ENCODE results near the gene MKRN2. TPM values are rescaled to one million over a fixed set of nuclear protein-coding genes. Genes with fewer than 3 reads are reported as not detected.

MKRN2 gene
- total RNA-seq, 4 donors from 2014 or later: 14.8 to 29.9 (median 25.1) TPM

DNA sequence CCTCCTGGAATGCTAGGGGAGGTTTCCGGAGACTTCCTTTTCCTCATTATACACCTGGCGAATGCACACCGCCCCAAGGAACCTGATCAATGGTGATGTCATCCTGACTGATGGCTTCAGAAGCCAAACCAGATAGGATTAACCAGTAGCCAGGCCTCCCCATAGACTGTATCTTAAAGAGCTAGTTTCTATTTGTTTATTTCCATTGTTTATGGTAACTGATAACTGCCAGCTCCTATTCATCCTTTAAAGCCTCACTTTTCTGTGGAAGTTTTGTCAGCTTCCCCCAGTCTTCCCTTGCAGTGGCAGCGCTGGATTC is 11.5 kb upstream of the MKRN2 start, which contains the start of gene MKRN2OS:
TSS of gene MKRN2OS (minus strand) at position 27 of the 319 bp plus-strand sequence. CDS start 35 bp downstream, outside the sequence.
- no peak for TF ChIP-seq POLR2A (IDR thresholded peaks at IDR 0.05)
- TF ChIP-seq, protein P1, sequence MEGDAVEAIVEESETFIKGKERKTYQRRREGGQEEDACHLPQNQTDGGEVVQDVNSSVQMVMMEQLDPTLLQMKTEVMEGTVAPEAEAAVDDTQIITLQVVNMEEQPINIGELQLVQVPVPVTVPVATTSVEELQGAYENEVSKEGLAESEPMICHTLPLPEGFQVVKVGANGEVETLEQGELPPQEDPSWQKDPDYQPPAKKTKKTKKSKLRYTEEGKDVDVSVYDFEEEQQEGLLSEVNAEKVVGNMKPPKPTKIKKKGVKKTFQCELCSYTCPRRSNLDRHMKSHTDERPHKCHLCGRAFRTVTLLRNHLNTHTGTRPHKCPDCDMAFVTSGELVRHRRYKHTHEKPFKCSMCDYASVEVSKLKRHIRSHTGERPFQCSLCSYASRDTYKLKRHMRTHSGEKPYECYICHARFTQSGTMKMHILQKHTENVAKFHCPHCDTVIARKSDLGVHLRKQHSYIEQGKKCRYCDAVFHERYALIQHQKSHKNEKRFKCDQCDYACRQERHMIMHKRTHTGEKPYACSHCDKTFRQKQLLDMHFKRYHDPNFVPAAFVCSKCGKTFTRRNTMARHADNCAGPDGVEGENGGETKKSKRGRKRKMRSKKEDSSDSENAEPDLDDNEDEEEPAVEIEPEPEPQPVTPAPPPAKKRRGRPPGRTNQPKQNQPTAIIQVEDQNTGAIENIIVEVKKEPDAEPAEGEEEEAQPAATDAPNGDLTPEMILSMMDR (IDR thresholded peaks at IDR 0.05 in 4 of 5, conservative IDR thresholded peaks at IDR 0.05 in 1 of 5): no peak
- ATAC-seq (no peak), DNase-seq (no peak)
- Histone ChIP-seq H3K27me3 (no peaks in the 10 kb centered on the region), H3K4me3 (no peak within 1 kb of the TSS), H3K36me3 (no peaks in the 10 kb centered on the region), H3K27ac (no peak within 1 kb of the TSS), H3K9me3 (no peaks in the 10 kb centered on the region), H3K4me1 (no peaks in the 10 kb centered on the region)
- intact Hi-C loops (cut with DNase I; ENCODE audit: low total_unique reads): no loop called here
- in situ Hi-C loops (cut with MboI; ENCODE audit: low sequenced_read_pairs in 4 of 4): no loop called here

DNA sequence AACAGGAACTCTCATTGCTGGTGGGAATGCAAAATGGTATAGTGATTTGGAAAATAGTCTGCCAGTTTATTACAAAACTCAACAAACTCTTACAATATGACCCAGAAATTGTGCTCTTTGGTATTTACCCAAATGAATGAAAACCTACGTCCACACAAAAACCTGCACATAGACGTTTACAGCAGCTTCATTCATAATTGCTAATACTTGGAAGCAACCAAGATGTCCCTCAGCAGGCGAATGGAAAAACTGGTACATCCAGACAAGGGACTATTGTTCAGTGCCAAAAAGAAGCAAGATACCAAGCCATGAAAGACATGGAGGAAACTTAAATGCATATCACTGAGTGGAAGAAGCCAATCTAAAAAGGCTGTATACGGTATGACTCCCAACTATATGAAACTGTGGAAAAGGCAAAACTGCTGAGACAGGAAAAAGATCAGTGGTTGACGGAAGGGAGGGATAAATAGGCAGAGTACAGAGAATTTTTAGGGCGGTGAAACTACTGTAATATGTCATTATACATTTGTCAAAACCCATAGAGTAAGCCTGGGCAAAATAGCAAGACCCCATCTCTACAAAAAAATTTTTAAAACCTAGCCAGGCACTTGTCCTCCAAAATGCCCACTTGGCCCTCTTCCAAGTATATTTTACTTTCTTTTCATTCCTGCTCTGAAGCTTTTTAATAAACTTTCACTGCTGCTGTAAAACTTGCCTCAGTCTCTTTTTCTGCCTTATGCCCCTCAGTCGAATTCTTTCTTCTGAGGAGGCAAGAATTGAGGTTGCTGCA is 6.7 kb upstream of the MKRN2 start:
- Histone ChIP-seq H3K36me3 (no peaks in the 10 kb centered on the region), H3K4me1 (peaks cover 5 to 7% of the 10 kb centered on the region in 2 donors), H3K9me3 (no peaks in the 10 kb centered on the region), H3K27ac (no peak overlapping the region), H3K27me3 (peaks cover 20 to 26% (median 22%) of the 10 kb centered on the region in 3 donors), H3K4me3 (no peak overlapping the region)
- DNase-seq: no peak
- no peak for ATAC-seq
- TF ChIP-seq, protein P1 (IDR thresholded peaks at IDR 0.05 in 4 of 5, conservative IDR thresholded peaks at IDR 0.05 in 1 of 5): no peak
- no peak for TF ChIP-seq POLR2A (IDR thresholded peaks at IDR 0.05)
- in situ Hi-C loops (cut with MboI; ENCODE audit: low sequenced_read_pairs in 4 of 4) (loop anchor here in 1 of 4 donors (25.0 kb wide), 1 partner anchor 162 kb away; no protein-coding TSS in a partner anchor), intact Hi-C loops (cut with DNase I; ENCODE audit: low total_unique reads) (no loop called here)

DNA sequence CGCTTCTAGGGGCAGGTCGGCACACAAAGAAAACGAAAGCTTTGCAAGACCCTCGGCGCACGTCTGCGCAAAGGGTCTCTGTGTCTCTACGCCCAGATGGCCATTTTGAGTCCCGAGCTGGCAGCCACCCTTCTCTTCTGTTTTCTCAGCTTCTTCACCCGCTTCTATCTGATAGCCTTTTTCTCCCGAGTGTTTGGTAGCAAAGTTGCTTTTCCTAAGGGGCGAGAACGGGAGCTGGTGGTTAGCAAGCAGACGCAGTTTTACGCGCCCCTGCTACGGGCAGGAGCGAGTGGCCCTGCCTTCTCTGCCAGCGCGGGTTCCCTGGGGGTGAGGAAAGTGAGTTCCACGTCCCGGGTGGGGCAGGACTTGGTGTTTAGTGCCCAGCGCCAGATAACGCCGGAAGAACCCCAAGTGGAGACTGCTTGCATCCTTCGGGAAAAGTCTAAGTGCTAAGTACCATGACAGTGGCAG is 2.9 kb upstream of the MKRN2 start:
- H3K4me1 ChIP-seq: peaks cover 23 to 26% of the 10 kb centered on the region in 2 donors
- peak overlapping the region in 1 of 4 donors; percentile 10 for H3K27ac ChIP-seq
- TF ChIP-seq, protein P1 (IDR thresholded peaks at IDR 0.05 in 4 of 5, conservative IDR thresholded peaks at IDR 0.05 in 1 of 5): no peak
- no peak for TF ChIP-seq POLR2A (IDR thresholded peaks at IDR 0.05)
- ATAC-seq (no peak), DNase-seq (no peak)
- in situ Hi-C loops (cut with MboI; ENCODE audit: low sequenced_read_pairs in 4 of 4): loop anchor here in 1 of 4 donors (25.0 kb wide), 1 partner anchor 158 kb away; no protein-coding TSS in a partner anchor
- intact Hi-C loops (cut with DNase I; ENCODE audit: low total_unique reads): no loop called here
- no peaks in the 10 kb centered on the region for H3K36me3 ChIP-seq
- H3K4me3 ChIP-seq: peak overlapping the region; percentile 31 to 60 (median 54)
- H3K27me3 ChIP-seq: peaks cover 20 to 26% (median 22%) of the 10 kb centered on the region in 3 donors
- no peaks in the 10 kb centered on the region for H3K9me3 ChIP-seq

DNA sequence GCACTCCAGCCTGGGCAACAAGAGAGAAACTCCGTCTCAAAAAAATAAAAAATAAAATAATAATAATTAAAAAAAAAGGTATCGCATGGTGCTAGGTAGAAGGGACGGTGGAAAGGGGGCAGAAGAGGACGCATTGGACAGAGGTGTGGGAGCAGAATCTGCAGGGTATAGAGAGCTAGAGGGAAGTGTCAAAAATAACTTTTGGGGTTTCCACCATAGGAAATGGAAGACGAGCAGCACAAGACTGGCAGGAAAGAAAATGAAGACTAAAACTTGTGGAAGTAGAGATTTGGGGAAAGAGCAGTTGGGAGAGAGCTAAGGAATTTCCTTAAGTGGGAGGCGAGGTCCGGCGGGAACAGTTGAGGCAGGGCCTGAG is 585 bp upstream of the MKRN2 start:
- Histone ChIP-seq H3K4me1 (peaks cover 46 to 49% of the 10 kb centered on the region in 2 donors), H3K27me3 (peaks cover 18 to 26% (median 22%) of the 10 kb centered on the region in 3 donors), H3K36me3 (no peaks in the 10 kb centered on the region), H3K9me3 (no peaks in the 10 kb centered on the region), H3K4me3 (peak overlapping the region; percentile 75 to 99 (median 94)), H3K27ac (peak overlapping the region; percentile 96 to 99 (median 98))
- ATAC-seq (peak in 1 of 2 donors; percentile 1), DNase-seq (no peak)
- in situ Hi-C loops (cut with MboI; ENCODE audit: low sequenced_read_pairs in 4 of 4) (loop anchor here in 1 of 4 donors (25.0 kb wide), 1 partner anchor 156 kb away; no protein-coding TSS in a partner anchor), intact Hi-C loops (cut with DNase I; ENCODE audit: low total_unique reads) (loop anchor here (2.0 to 5.0 kb wide), 3 partner anchors 72 to 151 kb away; partner anchors contain the start of gene TSEN2)
- TF ChIP-seq POLR2A (IDR thresholded peaks at IDR 0.05): no peak
- TF ChIP-seq, protein P1 (IDR thresholded peaks at IDR 0.05 in 4 of 5, conservative IDR thresholded peaks at IDR 0.05 in 1 of 5): no peak
